ENCODE measurements around the gene TRIM63.

Gene TRIM63

GRCh38 chr1:26032656-26033357 is 34.6 kb downstream of the TRIM63 start:
- no peak for DNase-seq

DNA sequence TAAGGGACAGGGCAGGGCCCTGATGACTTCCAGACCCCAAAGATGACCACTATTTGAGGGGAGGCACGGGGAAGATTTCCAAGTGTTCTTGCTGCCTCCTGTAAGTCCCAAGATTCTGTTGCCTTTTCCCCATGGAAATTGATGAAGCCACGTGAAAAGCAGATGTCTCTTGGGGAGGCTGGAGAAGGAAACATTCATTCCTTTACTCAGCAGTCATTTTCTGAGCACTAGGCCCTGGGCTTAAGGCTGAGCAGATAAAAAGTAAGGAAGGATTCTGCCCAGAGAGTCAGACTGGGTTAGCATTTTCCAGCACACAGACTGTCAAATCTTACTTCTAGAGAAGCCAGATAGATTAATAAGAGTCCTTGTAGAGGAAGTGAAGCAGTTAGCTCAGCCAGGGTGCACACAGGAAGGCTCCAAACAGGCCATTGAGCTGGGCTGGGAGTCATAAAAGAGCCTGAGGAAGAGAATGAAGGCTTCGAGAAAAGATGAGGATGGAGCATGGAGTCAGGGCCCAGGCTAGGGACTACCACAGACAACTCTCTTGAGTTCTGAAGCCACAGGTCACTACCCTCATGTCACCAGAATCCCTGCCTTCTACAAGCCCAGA is 35.7 kb downstream of the TRIM63 start:
- DNase-seq = no peak

DNA sequence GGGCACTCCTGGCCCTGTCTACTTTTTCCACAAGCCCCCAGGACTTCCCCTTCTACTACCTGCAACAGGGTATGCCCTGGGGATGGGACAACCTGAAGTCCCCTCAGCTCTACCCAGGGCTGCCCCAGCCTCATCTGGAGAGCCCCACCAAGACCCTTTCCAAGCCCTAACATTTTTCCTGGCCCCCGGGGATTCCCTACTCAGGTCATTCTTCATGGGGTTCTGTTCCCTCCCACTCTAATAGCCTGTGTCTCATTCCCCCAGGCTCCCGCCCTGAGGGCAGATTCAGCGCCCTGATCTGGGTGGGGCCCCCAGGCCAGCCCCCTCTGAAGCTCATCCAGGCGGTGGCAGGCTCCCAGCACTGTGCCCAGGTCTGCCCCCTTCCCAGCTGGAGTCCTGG is 36.2 kb downstream of the TRIM63 start:
- DNase-seq = no peak

- DNase-seq = no peak
Measured at GRCh38 chr1:26029864-26030481, 37.5 kb downstream of the TRIM63 start.

DNA sequence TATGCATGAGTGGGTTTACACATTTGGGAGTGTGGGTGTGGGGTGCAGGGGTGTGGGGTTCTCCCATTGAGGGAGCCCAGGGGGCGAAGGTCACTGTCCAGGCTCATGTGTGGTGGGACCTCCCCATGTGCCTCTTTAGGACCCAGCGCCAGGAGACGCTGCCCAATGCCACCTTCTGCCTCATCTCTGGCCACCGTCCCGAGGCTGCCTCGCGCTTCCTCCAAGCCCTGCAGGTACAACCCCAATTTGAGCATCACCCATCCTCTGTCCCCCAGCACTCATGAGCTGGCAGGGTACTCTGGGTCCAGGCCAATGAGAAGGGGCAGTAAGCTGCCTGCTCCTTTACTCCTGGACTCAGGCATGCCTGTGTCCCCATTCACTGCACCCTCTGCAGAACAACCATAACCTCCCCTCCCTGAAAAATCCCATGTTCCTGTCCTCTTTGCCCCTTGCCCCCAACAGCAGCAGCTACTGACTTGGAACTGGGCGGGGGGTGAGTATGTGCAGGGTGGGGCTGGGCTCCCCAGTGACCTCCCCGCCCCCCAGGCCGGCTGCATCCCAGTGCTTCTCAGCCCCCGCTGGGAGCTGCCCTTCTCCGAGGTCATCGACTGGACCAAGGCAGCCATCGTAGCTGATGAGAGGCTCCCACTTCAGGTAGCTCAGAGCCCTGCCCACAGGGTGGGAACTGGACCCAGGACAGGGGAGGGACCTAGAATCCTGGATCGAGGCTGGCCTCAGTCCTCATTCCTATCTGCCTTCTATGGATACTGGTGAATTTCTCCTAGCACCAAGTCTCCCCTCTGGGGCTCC is 38.2 kb downstream of the TRIM63 start:
- no peak for DNase-seq

DNA sequence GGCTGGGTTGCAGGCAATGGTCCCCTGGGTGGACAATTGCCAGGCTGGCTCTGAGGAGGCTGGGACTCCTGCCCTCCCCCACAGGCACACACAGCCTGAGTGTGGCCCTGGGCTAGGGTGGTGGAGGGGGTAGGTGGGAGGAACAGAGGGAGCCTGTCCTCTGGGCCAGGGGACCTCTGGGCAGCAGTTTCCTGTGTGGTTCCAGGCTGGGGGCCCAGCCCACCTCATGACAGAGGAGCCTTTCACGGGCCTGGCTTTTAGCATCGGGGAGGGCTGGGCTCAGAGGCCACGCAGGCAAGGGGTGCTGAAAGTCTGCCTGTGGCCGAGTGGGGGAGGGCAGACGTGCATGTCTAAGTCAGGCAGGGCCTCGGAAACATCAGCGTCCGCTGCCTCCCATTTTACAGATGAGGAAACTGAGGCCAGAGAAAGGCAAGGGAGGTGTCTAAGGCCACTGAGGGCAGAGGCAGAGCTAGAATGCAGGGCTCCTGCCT is 38.9 kb downstream of the TRIM63 start:
- no peak for DNase-seq

DNA sequence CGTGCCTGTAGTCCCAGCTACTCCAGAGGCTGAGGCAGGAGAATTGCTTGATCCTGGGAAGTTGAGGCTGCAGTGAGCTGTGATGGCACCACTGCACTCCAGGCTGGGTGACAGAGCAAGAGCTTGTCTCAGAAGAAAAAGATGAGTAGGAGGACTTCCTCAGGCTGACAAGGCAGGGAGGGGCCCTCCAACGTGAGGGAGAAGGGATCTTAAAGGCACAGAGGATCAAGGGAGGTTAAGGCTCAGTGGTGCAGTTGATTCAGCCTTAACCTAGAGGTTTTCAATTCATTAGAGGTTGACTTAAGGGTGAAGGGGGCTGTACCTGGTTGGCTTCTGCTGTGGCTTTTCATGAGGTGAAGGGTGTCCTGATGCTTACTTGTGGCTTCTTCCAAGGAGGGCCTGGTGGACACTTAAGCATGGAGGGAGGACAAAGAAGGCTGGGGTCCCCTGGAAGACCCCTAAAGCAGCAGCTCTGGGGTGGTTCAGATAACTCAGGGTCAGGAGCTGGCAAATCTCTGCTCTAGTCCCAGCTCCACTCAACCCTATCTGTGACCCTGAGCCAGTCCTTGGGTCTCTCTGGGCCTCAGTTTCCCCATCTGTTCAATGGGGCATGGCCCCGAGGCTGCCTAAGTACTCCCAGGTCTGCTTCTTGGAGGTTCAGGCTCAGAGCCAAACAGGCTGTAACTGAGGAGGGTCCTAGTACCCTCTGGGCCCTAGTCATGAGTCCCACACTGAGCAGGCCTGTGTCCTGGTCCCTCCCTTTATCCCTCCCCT is 39.5 kb downstream of the TRIM63 start:
- DNase-seq = no peak

DNA sequence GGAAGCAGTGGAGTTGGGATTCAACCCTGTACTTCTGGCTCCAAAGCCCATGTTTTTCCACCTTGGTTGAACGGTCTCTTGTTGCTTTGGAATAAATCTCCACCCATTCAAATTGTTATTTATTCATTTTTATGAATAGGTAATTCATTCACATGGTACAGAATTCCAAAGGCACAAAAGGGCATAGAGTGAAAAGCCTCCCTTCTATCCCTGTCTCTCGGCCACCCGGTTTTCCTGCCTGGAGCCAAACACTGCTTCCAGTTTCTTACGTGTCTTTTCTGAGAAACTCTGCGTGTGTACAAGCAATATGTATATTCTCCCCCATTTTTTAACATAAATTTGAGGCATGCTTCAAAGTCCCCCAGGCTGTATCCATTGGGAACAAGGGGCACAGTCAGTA is 41.9 kb downstream of the TRIM63 start:
- DNase-seq = no peak

DNA sequence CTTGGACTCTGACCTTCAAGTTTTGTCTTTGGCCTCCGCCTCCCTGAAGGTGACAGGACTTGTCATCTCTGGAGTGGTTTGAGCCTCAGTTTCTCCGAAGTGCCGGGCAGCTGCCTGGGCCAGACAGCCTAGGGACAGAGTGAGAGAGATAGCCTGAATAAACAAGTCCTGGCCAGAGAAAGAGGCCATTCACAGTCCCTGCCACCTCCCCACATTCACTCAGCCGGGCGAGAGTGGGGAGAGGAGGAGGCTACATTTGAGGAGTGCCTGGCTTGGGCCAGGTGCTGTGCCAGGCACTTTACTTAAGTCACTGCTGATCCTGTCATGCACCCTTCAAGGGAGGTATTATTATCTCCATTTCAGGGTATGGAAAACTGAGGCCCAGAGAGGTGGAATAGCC is 42.4 kb downstream of the TRIM63 start:
- DNase-seq = no peak

GRCh38 chr1:26023826-26024225 is 43.6 kb downstream of the TRIM63 start:
- no peak for DNase-seq

DNA sequence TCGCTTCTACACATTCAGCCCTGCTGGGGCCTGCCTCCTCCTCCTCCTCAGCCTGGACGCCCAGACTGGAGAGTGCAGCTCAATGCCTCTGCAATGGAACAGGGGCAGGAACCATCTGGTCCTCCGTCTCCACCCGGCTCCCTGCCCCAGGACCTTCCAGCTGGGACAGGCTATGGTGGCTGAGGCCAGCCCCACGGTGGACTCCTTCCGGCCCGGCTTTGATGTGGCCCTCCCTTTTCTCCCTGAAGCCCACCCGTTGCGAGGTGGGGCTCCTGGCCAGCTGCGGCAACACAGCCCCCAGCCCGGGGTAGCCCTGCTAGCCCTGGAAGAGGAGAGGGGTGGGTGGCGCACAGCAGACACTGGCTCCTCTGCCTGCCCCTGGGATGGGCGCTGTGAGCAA is 44.4 kb downstream of the TRIM63 start:
- no peak for DNase-seq

GRCh38 chr1:26022404-26022779 is 45.0 kb downstream of the TRIM63 start:
- DNase-seq = no peak

GRCh38 chr1:26021647-26022403 is 45.6 kb downstream of the TRIM63 start, which contains the start of gene EXTL1:
Gene EXTL1 (plus strand): TSS chr1:26021775. CDS start chr1:26022647, 872 bp downstream.
- DNase-seq = no peak

DNA sequence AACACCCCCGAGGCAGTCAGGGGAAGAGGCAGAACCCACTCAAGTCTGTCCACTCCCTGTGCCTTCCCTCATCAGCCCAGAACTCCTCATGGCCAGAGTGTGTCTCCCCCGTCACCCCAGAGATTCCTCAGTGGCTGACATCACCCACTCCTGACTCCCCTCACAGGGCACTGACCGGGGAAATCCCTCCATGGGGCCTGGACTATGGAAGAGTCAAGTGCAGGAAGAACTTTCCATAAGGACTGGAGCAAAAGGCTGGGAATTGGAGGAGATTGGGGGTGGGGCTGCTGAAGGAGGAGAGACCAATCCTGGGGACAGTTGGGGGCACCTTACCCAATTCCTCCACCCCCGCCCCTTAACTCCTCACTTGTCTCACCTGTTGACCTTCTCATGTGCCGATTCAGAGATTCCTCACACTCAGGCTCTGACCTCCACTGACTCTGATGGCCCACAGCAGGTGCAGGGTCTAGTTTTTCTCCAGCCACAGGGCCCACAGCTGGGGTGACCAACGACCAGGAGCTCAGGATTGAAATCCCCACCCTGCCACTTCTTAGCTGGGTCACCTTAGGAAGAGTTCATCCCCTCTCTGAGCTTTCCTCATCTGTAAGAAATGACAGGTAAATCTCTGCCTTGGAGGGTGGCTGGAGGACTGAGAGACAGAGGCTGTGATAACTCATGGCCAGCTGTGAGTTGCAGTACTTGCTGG is 46.3 kb downstream of the TRIM63 start:
- DNase-seq = no peak

GRCh38 chr1:26020330-26020768 is 47.1 kb downstream of the TRIM63 start:
- DNase-seq = no peak

DNA sequence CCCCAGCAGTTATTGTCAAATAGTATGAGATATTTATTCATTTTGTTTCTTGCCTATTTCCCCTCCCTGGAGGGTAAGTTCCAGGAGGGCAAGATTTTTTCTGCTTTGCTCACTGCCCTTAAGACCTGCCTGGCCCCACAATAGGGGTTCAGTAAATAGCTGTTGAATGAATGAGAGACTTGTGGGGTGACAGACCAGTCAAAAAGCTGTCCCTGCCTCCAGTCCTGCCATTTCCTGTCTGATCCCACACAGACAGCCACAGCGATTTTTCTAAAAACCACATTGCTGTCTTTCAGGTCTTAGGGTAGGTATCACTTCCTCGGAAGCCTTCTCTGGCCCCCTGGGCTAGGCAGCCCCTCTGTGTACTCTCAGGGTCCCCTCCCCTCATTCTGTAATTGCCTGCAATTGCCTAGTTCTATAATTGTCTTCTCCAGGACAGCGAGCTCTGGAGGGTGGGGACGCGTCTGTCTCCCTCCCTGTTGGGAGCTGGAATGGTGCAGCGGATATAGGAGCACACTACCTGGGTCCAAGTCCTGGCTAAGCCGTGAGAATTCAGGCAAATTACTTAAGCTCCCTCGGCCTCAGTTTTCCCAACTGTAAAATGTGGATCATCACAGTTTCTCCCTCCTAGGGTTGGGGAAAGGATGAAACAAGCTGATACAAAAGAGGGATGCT is 47.7 kb downstream of the TRIM63 start:
- DNase-seq = no peak

GRCh38 chr1:26017606-26018005 is 49.8 kb downstream of the TRIM63 start:
- no peak for DNase-seq

- no peak for DNase-seq
Measured at GRCh38 chr1:26016953-26017545, 50.4 kb downstream of the TRIM63 start.

DNA sequence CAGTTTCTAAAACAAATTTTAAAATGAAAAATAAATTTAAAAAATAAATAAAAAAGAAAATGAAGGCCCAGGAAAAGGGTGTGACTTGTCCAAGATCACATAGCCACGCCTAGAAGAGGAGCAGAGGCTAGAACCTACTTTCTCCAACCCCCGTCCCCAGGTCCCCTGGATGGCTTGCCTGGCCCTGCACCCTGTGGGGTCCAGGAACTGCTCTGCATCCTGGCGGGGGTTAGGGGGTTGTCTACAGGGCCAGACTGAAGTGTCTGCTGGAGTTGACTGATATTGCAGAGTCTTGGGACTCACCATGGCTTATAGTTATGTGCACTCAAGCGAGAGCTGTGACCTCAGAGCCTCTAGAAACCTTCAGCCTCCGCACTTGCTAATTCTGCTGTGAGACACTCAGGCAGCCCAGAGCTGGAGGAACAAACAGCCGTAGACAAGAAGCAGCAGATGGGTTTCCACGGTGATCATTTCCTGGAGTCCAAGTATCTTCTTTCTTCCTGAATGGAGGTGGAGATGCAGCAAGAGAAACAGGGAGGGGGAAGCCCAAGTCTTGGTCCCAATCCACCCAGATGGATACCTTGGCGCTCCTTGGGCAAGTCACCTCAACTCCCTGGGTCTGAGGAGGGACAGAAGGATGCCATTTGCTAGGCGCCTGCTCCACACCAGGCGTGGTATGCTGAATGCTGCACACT is 51.0 kb downstream of the TRIM63 start:
- DNase-seq = no peak

Data from T-helper 1 cell (primary cell).